Measurements from ENCODE around the gene TOP3A. TPM values are rescaled to one million over a fixed set of nuclear protein-coding genes. Genes with fewer than 3 reads are reported as not detected.

TOP3A gene
- total RNA-seq, 2 donors from 2014 or later = 27.2 to 45.4 TPM

- H3K36me3 ChIP-seq = peaks cover 8% of the 10 kb centered on the region
- no peak for DNase-seq
- H3K9me3 ChIP-seq = no peaks in the 10 kb centered on the region
- no peak overlapping the region for H3K27ac ChIP-seq
- intact Hi-C loops (cut with DNase I) = loop anchor here (5.0 kb wide), 1 partner anchor 72 kb away; no protein-coding TSS in a partner anchor
- no peak overlapping the region for H3K4me3 ChIP-seq
- peaks cover 37% of the 10 kb centered on the region for H3K4me1 ChIP-seq
- TF ChIP-seq, protein P1, sequence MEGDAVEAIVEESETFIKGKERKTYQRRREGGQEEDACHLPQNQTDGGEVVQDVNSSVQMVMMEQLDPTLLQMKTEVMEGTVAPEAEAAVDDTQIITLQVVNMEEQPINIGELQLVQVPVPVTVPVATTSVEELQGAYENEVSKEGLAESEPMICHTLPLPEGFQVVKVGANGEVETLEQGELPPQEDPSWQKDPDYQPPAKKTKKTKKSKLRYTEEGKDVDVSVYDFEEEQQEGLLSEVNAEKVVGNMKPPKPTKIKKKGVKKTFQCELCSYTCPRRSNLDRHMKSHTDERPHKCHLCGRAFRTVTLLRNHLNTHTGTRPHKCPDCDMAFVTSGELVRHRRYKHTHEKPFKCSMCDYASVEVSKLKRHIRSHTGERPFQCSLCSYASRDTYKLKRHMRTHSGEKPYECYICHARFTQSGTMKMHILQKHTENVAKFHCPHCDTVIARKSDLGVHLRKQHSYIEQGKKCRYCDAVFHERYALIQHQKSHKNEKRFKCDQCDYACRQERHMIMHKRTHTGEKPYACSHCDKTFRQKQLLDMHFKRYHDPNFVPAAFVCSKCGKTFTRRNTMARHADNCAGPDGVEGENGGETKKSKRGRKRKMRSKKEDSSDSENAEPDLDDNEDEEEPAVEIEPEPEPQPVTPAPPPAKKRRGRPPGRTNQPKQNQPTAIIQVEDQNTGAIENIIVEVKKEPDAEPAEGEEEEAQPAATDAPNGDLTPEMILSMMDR (IDR thresholded peaks at IDR 0.05) = no peak
- H3K9ac ChIP-seq (ENCODE audit: low read depth in 2 of 2, low read length in 2 of 2) = no peak overlapping the region
- no peaks in the 10 kb centered on the region for H3K27me3 ChIP-seq
These were observed 4.1 kb upstream of the TOP3A start for GRCh38 chr17:18318771-18319450.

GRCh38 chr17:18318117-18318516, 3.3 kb upstream of the TOP3A start:
- Histone ChIP-seq H3K4me3 (no peak overlapping the region), H3K9me3 (no peaks in the 10 kb centered on the region), H3K4me1 (peaks cover 44% of the 10 kb centered on the region), H3K27ac (no peak overlapping the region), H3K27me3 (no peaks in the 10 kb centered on the region), H3K9ac (ENCODE audit: low read depth in 2 of 2, low read length in 2 of 2) (no peak overlapping the region), H3K36me3 (peaks cover 3% of the 10 kb centered on the region)
- intact Hi-C loops (cut with DNase I) = loop anchor here (5.0 kb wide), 1 partner anchor 71 kb away; no protein-coding TSS in a partner anchor
- no peak for DNase-seq
- TF ChIP-seq, protein P1 (IDR thresholded peaks at IDR 0.05) = no peak

DNA sequence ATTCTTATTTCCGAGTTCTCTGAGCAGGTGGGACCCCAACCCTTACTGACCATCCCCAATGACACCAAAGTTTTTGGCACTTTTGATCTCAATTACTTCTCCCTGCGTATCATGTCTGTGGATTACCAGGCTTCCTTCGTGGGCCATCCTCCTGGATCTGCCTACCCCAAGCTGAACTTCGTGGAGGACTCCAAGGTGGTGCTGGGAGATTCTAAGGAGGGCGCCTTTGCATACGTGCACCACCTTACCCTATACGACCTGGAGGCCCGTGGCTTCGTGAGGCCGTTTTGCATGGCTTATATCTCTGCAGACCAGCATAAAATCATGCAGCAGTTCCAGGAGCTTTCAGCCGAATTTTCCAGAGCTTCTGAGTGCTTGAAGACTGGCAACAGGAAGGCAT, 1.2 kb upstream of the TOP3A start:
- Histone ChIP-seq H3K4me3 (peak overlapping the region; percentile 89), H3K9me3 (no peaks in the 10 kb centered on the region), H3K27me3 (no peaks in the 10 kb centered on the region), H3K9ac (ENCODE audit: low read depth in 2 of 2, low read length in 2 of 2) (peak overlapping the region; percentile 82 to 96), H3K27ac (peak overlapping the region; percentile 89), H3K4me1 (peaks cover 48% of the 10 kb centered on the region), H3K36me3 (peaks cover 3% of the 10 kb centered on the region)
- intact Hi-C loops (cut with DNase I) = loop anchor here (5.0 kb wide), 1 partner anchor 69 kb away; no protein-coding TSS in a partner anchor
- no peak for DNase-seq
- TF ChIP-seq, protein P1 (IDR thresholded peaks at IDR 0.05) = no peak

DNA sequence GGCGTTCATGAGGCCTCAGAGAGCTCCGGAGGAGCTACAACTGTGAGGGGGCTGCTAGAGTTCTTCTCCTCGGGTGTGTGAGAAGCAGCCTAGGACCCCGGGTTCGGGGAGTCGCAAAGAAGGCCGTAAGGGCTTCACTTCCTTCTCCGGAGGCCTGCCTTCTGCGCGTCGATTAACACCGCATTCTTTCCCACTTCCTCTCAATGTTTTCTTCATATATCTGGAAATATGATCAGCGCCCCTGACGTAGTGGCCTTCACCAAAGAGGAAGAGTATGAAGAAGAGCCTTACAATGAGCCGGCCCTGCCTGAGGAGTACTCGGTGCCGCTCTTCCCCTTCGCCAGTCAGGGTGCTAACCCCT, 748 bp upstream of the TOP3A start:
- TF ChIP-seq, protein P1 (IDR thresholded peaks at IDR 0.05) = no peak
- peak overlapping the region; percentile 89 for H3K27ac ChIP-seq
- intact Hi-C loops (cut with DNase I) = loop anchor here (5.0 kb wide), 1 partner anchor 68 kb away; no protein-coding TSS in a partner anchor
- peaks cover 48% of the 10 kb centered on the region for H3K4me1 ChIP-seq
- H3K9me3 ChIP-seq = no peaks in the 10 kb centered on the region
- peak overlapping the region; percentile 89 for H3K4me3 ChIP-seq
- H3K36me3 ChIP-seq = peaks cover 3% of the 10 kb centered on the region
- peak overlapping the region; percentile 82 to 96 for H3K9ac ChIP-seq (ENCODE audit: low read depth in 2 of 2, low read length in 2 of 2)
- no peak for DNase-seq
- no peaks in the 10 kb centered on the region for H3K27me3 ChIP-seq

DNA sequence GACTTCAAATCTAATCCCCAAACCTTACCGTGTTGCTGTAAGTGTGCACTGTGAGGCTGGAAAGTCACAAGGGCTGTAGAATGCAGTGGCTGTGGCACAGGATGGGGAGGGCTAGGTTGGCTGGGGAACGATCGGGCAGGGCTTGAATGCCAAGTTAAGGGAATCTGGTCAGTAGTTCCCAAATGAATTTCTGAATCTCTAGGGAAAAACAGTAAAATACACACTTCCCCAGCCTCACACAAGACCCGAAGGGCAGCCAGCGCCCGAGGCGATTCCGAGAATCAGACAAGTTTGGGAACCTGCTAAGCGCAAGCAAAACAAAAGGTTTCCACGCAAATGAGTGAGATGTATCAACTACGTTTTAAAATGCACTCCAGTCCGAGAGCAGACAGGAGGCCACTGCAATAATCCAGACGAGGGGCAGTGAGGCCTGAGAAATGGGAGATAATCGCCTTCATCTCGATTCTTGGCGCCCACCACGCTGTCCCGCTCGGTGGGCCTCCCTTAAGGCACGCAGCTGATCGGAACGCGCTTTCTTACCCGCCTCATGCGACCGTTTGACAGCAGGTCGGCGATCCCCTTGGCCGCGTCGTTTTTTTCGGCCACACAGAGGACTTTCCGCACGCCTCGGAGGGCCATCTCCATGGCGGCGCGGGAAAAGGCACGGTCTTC, 599 bp downstream of the TOP3A start:
- TF ChIP-seq, protein P1 (IDR thresholded peaks at IDR 0.05) = no peak
- Histone ChIP-seq H3K4me1 (peaks cover 42% of the 10 kb centered on the region), H3K27me3 (no peaks in the 10 kb centered on the region), H3K27ac (peak overlapping the region; percentile 89), H3K4me3 (peak overlapping the region; percentile 89), H3K36me3 (peaks cover 3% of the 10 kb centered on the region), H3K9me3 (no peaks in the 10 kb centered on the region), H3K9ac (ENCODE audit: low read depth in 2 of 2, low read length in 2 of 2) (peak overlapping the region; percentile 82 to 92)
- DNase-seq = peak; percentile 41
- intact Hi-C loops (cut with DNase I) = no loop called here
